Activated naive CD4-positive, alpha-beta T cell treated with anti-CD3 and anti-CD28 coated beads, Interleukin-2, amount 50 U/mL, for 72 hours (primary cell): ENCODE data around the gene TOP2A. TPM values are rescaled to one million over a fixed set of nuclear protein-coding genes. Genes with fewer than 3 reads are reported as not detected.

ENCODE experiments used
- ATAC-seq, 2 donors: fragments of 150-1000 bp; cut with Tn5 transposase; 2 replicates each; pipeline ENCODE4 v1.10.0; 2021; ENCODE audit warnings: mild to moderate bottlenecking in 2 of 2, moderate library complexity in 2 of 2
- DNase-seq, 2 donors: peaks; one replicate each; pipeline ENCODE4 v3.0.0; 2021 to 2022; ENCODE audit warnings: low spot score in 2 of 2
- H3K27ac Mint-ChIP-seq, 2 donors: one replicate each; pipeline ENCODE4 v1.8.0; 2022; ENCODE audit warnings: mild to moderate bottlenecking in 2 of 2, mixed read lengths in 2 of 2
- H3K36me3 Mint-ChIP-seq, 2 donors: one replicate each; pipeline ENCODE4 v1.8.0; 2022; ENCODE audit warnings: mixed read lengths in 2 of 2
- H3K9me3 Mint-ChIP-seq, 2 donors: one replicate each; pipeline ENCODE4 v1.8.0; 2022; ENCODE audit warnings: mixed read lengths in 2 of 2
- total RNA-seq, 2 donors: library from RNA; stranded (reverse); gene quantifications; one replicate each; pipeline ENCODE4 v1.2.3, GENCODE V29; 2022

Gene TOP2A
- total RNA-seq, 2 donors from 2014 or later, result 283 to 508 TPM

GRCh38 chr17:40338941-40339649 lies 78.6 kb downstream of the TOP2A start:
- no peak for DNase-seq
- Mint-ChIP-seq H3K9me3 (no peaks in the 10 kb centered on the region), H3K27ac (no peak overlapping the region), H3K36me3 (peaks cover 6 to 7% of the 10 kb centered on the region in 2 donors)
- no peak for ATAC-seq

Other genes starting within 250 kb of the TOP2A start
- 1 to 10 TPM; 5.3 to 7.1 TPM for gene RAPGEFL1, start 240.4 kb downstream of the TOP2A start, total RNA-seq
- 10 to 100 TPM; 25.7 to 26.4 TPM for gene WIPF2, start 198.6 kb downstream of the TOP2A start, total RNA-seq
- gene CDC6, start 130.0 kb downstream of the TOP2A start, total RNA-seq, result 10 to 100 TPM; 81.8 to 86.7 TPM
- 10 to 100 TPM; 21.0 to 23.0 TPM for gene RARA, start 108.7 kb downstream of the TOP2A start, total RNA-seq
- gene GJD3, start 53.2 kb downstream of the TOP2A start, total RNA-seq, result not detected
- 10 to 100 TPM in 1 of 2 donors, 1 to 10 TPM in 1; 8.4 to 85.1 TPM for gene IGFBP4, start 25.6 kb upstream of the TOP2A start, total RNA-seq
- gene TNS4, start 83.7 kb upstream of the TOP2A start, total RNA-seq, result 10 to 100 TPM in 1 of 2 donors, 1 to 10 TPM in 1; 1.7 to 11.6 TPM
- 100 to 1,000 TPM; 287 to 301 TPM for gene CCR7, start 147.6 kb upstream of the TOP2A start, total RNA-seq
- 10 to 100 TPM; 85.6 to 93.9 TPM for gene SMARCE1, start 229.9 kb upstream of the TOP2A start, total RNA-seq
- gene KRT222, start 247.3 kb upstream of the TOP2A start, total RNA-seq, result not detected